Neural cell (in vitro differentiated cells): ENCODE data around the gene UBE3D.

ENCODE experiments used
- CTCF ChIP-seq: fragments of 450-650 bp; IDR thresholded peaks from 2 replicates; pipeline ENCODE4 v1.5.1; 2014; ENCODE audit warnings: antibody characterized with exemption, mild to moderate bottlenecking, moderate library complexity; ENCODE audit not compliant: poor library complexity, severe bottlenecking
- EZH2 ChIP-seq: fragments of 200-600, 300-800 bp; shearing (Covaris generic), sonication (generic); IDR thresholded peaks from 2 replicates; pipeline ENCODE4 v1.6.1; 2014; ENCODE audit warnings: antibody characterized with exemption, low read length, borderline replicate concordance, mild to moderate bottlenecking; ENCODE audit not compliant: insufficient read depth, poor library complexity, severe bottlenecking
- MXI1 ChIP-seq: fragments of 450-650 bp; conservative IDR thresholded peaks from 2 replicates; pipeline ENCODE4 v1.6.1; 2014; ENCODE audit warnings: antibody characterized with exemption, mild to moderate bottlenecking; ENCODE audit not compliant: poor library complexity, severe bottlenecking
- SMC3 ChIP-seq: fragments of 450-650 bp; conservative IDR thresholded peaks from 2 replicates; pipeline ENCODE4 v1.6.1; 2014; ENCODE audit warnings: antibody characterized with exemption, mild to moderate bottlenecking, moderate library complexity; ENCODE audit not compliant: poor library complexity
- TAF1 ChIP-seq: IDR thresholded peaks from 2 replicates; pipeline ENCODE4 v1.6.1; 2012; ENCODE audit warnings: low read depth

DNA sequence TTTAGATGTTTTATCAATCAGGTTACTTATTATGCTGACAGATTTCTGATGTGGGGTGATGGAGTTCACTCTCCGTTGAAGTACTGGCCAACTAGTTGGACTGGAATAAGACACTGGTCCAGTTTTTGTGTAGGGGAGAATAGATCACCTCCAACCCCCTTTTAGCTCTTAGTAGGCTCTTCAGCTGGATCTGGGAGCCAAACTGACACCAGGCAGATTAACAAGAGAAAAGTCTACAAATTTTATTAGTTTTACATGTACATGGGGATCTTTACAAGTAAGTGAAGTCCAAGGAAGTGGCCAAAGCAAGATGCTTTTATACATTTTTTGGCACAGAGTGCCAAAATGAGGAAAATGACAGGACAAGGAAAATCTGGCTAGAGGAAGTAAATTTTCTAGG, 107.1 kb downstream of the UBE3D start:
- TF ChIP-seq EZH2 (no peak), SMC3 (no peak), TAF1 (no peak), CTCF (no peak), MXI1 (no peak)
